PC-3 (cell line): ENCODE data around the gene SIGLEC6. TPM values are rescaled to one million over a fixed set of nuclear protein-coding genes. Genes with fewer than 3 reads are reported as not detected.

Experiments used
- ATAC-seq: fragments of 200-7000 bp; cut with Tn5 transposase; 2 replicates; pipeline ENCODE4 v1.9.1; 2020; ENCODE audit warnings: mild to moderate bottlenecking, moderate library complexity
- BruUV-seq: library from RNA; stranded (reverse); fragments of 400-500 nt; replicated peaks from 2 replicates; lab custom pipeline; 2021; lab: Mats Ljungman, UMichigan
- CTCF ChIA-PET: fragments of 300-600 bp; sonication (Branson Sonifier 250); formaldehyde crosslinking; loops from one replicate; lab custom pipeline; 2022; ENCODE audit warnings: antibody characterized with exemption; lab: Charles Lee
- POLR2A ChIA-PET: fragments of 300-600 bp; sonication (Branson Sonifier 250); formaldehyde crosslinking; loops from one replicate; lab custom pipeline; 2022; ENCODE audit warnings: antibody characterized with exemption; ENCODE audit not compliant: unreplicated experiment; lab: Charles Lee
- DNase-seq: peaks from one replicate; pipeline ENCODE4 v3.0.0-alpha.2; 2015
- H2AFZ ChIP-seq: fragments of 300-600 bp; sonication (generic); 2 replicates; pipeline ENCODE4 v1.6.0; 2016; ENCODE audit warnings: antibody characterized with exemption, low read length
- H3F3A ChIP-seq: fragments of 300-600 bp; sonication (generic); one replicate; pipeline ENCODE4 v1.6.0; 2017; ENCODE audit warnings: antibody characterized with exemption, low read length, control low read depth, mild to moderate bottlenecking; ENCODE audit not compliant: unreplicated experiment
- H3K27ac ChIP-seq: fragments of 300-600 bp; sonication (generic); 2 replicates; pipeline ENCODE4 v1.5.1; 2016; ENCODE audit warnings: mild to moderate bottlenecking, low read length
- H3K27me3 ChIP-seq: fragments of 300-600 bp; sonication (generic); 2 replicates; pipeline ENCODE4 v1.6.1; 2016; ENCODE audit warnings: low read length, mixed read lengths
- H3K36me3 ChIP-seq: fragments of 300-600 bp; sonication (generic); 2 replicates; pipeline ENCODE4 v1.6.1; 2016; ENCODE audit warnings: low read depth, mixed run types, low read length, mixed read lengths
- H3K4me1 ChIP-seq: fragments of 300-600 bp; sonication (generic); 2 replicates; pipeline ENCODE4 v1.5.1; 2016; ENCODE audit warnings: low read length; ENCODE audit not compliant: insufficient read depth
- H3K4me2 ChIP-seq: fragments of 300-600 bp; sonication (generic); 2 replicates; pipeline ENCODE4 v1.6.0; 2016; ENCODE audit warnings: low read length
- H3K4me3 ChIP-seq: fragments of 300-600 bp; sonication (generic); 2 replicates; pipeline ENCODE4 v1.5.1; 2016; ENCODE audit warnings: mild to moderate bottlenecking, low read length, mixed read lengths
- H3K79me2 ChIP-seq: fragments of 300-600 bp; sonication (generic); 2 replicates; pipeline ENCODE4 v1.6.1; 2017; ENCODE audit warnings: low read length, mixed read lengths
- H3K9ac ChIP-seq: fragments of 300-600 bp; sonication (generic); 2 replicates; pipeline ENCODE4 v1.6.0; 2016; ENCODE audit warnings: mild to moderate bottlenecking, low read length
- H3K9me2 ChIP-seq: fragments of 300-600 bp; sonication (generic); replicated peaks from 2 replicates; pipeline ENCODE4 v1.6.1; 2016; ENCODE audit warnings: mixed run types, low read length, mixed read lengths
- H3K9me3 ChIP-seq: fragments of 300-600 bp; sonication (generic); 2 replicates; pipeline ENCODE4 v1.6.1; 2016; ENCODE audit warnings: low read length, mixed read lengths
- H4K20me1 ChIP-seq: fragments of 300-600 bp; sonication (generic); 2 replicates; pipeline ENCODE4 v1.6.1; 2016; ENCODE audit warnings: low read length, mixed read lengths
- EZH2 ChIP-seq: fragments of 300-600 bp; sonication (generic); IDR thresholded peaks from one replicate; pipeline ENCODE4 v1.6.1; 2017; ENCODE audit warnings: antibody characterized with exemption, mild to moderate bottlenecking, low read length; ENCODE audit not compliant: unreplicated experiment
- EZH2phosphoT487 ChIP-seq: fragments of 300-600 bp; sonication (generic); IDR thresholded peaks from 2 replicates; pipeline ENCODE4 v1.6.1; 2018; ENCODE audit warnings: mild to moderate bottlenecking, antibody characterized with exemption, low read length, borderline replicate concordance
- intact Hi-C: fragments of 100-400 bp; cut with micrococcal nuclease; formaldehyde crosslinking; loops from 2 replicates; pipeline ENCODE4 v1.9.0; 2023
- total RNA-seq: library from RNA; depleted of rRNA; stranded (reverse); fragments of >200 nt; gene quantifications from 2 replicates; pipeline ENCODE4 v1.2.3, GENCODE V29; 2014
- TF ChIP-seq, protein P1 (sequence below): fragments of 300-600 bp; sonication (generic); conservative IDR thresholded peaks from 2 replicates; pipeline ENCODE4 v1.5.1; 2017; ENCODE audit warnings: antibody characterized with exemption, low read depth, mild to moderate bottlenecking, low read length

Gene SIGLEC6
- total RNA-seq, 1 experiment from 2014 or later: not detected

DNA sequence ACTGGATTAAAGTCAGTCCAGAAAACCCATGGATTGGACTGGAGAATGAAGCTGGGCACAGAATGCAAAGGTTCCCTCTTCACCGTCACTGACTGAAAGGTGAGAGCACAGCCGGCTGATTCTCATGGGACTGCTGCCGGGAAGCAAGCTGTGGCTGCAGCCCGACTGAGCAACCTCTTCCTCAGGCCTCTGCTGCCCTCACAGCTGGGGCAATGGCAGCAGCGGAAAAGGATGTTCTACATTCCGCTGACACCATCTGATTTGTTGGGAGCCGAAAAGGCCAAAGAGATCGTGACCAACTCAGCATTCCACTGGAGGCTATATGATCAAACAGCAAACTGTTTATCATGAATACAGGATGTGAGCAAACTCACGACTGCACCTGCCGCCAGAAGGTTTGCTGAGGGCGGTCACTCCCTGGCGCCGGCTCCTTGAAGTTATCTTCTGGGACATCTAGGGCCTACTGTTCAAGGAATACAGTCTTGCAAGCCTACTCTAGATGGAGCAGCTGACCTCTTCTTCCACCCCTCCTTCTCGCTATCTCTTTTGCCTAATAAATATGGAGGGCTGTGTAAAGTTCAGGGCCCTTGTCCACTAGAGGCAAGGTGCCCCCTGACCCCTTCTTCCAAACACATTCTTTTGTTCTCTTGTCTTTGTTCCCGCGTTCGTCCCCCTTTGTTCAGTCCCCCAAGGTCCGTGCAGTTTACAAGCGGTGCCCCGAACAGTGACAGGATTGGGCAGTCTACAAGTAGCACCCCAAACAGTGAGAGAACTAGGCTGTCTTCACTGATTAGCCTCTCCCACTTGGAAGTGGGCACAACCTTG lies 19.6 kb upstream of the SIGLEC6 start:
- Histone ChIP-seq H3K9me3 (no peaks in the 10 kb centered on the region), H3K79me2 (no peaks in the 10 kb centered on the region), H3F3A (no peaks in the 10 kb centered on the region), H3K9ac (no peak overlapping the region), H2AFZ (no peak overlapping the region), H3K36me3 (no peaks in the 10 kb centered on the region), H3K9me2 (no peaks in the 10 kb centered on the region), H3K27ac (no peak overlapping the region), H3K4me3 (no peak overlapping the region), H3K27me3 (peaks cover 11% of the 10 kb centered on the region; the same call in 1 of the 2 replicates), H3K4me2 (no peak overlapping the region), H3K4me1 (peaks cover 15% of the 10 kb centered on the region), H4K20me1 (no peaks in the 10 kb centered on the region)
- peak; percentile 25 for DNase-seq
- no peak for ATAC-seq
- intact Hi-C loops: no loop called here
- CTCF ChIA-PET: no interaction called here
- TF ChIP-seq EZH2phosphoT487 (no peak), EZH2 (no peak)
- TF ChIP-seq, protein P1, sequence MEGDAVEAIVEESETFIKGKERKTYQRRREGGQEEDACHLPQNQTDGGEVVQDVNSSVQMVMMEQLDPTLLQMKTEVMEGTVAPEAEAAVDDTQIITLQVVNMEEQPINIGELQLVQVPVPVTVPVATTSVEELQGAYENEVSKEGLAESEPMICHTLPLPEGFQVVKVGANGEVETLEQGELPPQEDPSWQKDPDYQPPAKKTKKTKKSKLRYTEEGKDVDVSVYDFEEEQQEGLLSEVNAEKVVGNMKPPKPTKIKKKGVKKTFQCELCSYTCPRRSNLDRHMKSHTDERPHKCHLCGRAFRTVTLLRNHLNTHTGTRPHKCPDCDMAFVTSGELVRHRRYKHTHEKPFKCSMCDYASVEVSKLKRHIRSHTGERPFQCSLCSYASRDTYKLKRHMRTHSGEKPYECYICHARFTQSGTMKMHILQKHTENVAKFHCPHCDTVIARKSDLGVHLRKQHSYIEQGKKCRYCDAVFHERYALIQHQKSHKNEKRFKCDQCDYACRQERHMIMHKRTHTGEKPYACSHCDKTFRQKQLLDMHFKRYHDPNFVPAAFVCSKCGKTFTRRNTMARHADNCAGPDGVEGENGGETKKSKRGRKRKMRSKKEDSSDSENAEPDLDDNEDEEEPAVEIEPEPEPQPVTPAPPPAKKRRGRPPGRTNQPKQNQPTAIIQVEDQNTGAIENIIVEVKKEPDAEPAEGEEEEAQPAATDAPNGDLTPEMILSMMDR: no peak
- BruUV-seq: no TSS peak
- POLR2A ChIA-PET: no interaction called here

DNA sequence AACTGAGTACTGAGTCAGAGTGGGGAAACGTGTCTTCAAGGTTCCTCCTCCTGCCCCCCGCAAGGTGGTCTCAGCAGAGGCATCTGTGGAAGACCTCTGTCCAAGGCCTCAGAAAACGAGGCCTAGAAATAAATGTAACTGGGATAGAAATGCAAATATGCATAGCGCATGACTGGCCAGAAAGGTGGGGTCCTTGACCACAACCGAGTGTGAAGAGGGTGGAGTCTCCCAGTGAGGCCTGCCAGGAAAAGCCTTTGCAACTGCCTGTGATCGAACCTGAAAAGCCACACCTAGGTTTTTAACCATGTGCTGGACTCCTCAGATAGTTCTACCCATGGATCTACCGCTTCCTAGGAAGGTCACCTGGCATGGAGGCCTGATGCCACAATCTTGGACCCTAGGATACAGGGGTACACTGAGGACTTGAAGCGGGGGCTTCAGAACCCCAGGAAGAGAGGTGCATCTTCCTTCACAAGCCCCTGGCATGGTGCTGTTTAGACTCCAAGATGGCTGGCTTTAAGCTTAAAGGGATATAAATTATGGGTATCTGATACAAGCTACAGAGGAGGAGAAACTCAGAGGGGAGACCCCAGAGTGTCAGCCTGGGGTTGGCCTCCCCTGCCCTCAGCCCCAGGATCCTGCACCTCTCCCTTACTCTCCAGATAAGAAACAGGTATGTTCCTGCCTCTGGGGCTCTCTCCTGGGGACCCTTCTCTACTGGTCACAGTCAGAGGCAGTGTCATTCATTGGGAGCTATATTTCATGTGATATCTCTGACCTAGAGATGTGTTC lies 18.3 kb upstream of the SIGLEC6 start:
- no TSS peak for BruUV-seq
- Histone ChIP-seq H3K27ac (no peak overlapping the region), H3K4me2 (no peak overlapping the region), H3K36me3 (no peaks in the 10 kb centered on the region), H3K4me1 (peaks cover 15% of the 10 kb centered on the region), H4K20me1 (no peaks in the 10 kb centered on the region), H3K9me3 (no peaks in the 10 kb centered on the region), H2AFZ (no peak overlapping the region), H3F3A (no peaks in the 10 kb centered on the region), H3K4me3 (no peak overlapping the region), H3K27me3 (peaks cover 16% of the 10 kb centered on the region; the same call in 1 of the 2 replicates), H3K9ac (no peak overlapping the region), H3K79me2 (no peaks in the 10 kb centered on the region), H3K9me2 (no peaks in the 10 kb centered on the region)
- intact Hi-C loops: no loop called here
- ChIA-PET CTCF (no interaction called here), POLR2A (interaction anchor here (0.6 kb wide), 1 partner anchor 210 kb away, joined by 3 read pairs; no protein-coding TSS in a partner anchor)
- no peak for ATAC-seq
- no peak for DNase-seq
- TF ChIP-seq, protein P1: no peak
- TF ChIP-seq EZH2 (no peak), EZH2phosphoT487 (no peak)
